Activated CD4-positive, CD25-positive, alpha-beta regulatory T cell treated with anti-CD3 and anti-CD28 coated beads, Interleukin-2, amount 50 U/mL, for 72 hours (primary cell): ENCODE data around the gene EPHA2.
"Not testable (repeated sequence)": the region's sequence is repeated elsewhere in the genome, so short reads cannot be mapped to it uniquely, and the experiment has no call there.

ENCODE experiments used
- DNase-seq: peaks from one replicate; pipeline ENCODE4 v3.0.0; 2021

Gene EPHA2

DNA sequence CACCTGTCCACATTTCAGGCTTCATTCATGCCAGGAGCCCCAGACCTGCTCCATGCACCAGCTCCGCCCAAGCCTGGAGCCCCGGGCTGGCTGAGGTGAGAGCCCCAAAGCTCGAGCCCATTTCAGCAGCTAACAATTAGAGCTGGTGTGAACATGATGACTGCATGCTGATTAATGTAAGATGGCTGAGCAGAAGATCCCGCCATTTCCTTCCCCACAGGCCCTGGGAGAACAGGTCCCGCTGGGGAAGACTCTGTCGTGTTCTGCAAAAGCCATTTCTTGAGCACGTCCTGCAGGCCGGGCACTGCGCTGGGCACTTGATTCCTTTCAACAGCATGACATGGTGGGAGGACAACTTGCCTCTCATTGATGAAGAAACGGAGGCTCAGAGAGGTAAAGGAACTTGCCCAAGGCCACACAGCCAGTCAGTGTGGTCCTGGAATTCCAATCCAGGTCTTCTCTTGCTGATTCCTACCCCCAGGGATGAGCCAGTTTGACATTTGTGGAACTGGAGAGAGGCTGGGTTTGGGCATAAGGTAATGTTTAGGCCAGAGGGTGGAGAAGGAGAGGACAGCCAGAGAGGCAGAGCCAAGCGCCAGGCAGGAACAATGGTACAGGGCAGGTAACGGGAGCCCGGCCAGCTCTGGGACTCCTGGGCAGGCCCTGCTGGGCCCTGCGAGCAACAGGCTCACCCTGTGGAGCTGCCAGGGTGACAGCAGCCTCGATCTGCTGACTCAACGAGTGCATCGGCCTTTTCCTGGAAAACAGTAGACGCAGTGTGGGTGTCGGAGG, 28.1 kb upstream of the EPHA2 start:
- DNase-seq: no peak

DNA sequence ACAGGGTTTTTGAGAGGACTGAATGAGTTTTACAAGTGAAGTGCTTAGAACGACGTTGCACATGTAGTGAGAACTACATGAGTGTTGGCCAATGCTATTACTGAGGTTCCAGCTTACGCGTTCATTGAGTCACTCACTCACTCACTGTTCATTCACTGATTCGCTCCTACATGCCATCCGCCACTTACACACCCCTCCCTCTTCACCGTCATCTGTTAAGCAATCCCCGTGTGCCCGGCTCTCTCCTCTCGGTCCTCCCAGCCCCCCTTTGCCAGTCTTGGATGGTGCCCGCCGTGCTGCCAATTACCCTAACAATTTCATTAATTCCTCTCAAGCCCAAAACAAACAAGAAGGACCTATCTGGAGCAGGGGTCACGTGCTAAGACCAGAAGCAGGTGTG, 27.3 kb upstream of the EPHA2 start:
- DNase-seq: no peak

DNA sequence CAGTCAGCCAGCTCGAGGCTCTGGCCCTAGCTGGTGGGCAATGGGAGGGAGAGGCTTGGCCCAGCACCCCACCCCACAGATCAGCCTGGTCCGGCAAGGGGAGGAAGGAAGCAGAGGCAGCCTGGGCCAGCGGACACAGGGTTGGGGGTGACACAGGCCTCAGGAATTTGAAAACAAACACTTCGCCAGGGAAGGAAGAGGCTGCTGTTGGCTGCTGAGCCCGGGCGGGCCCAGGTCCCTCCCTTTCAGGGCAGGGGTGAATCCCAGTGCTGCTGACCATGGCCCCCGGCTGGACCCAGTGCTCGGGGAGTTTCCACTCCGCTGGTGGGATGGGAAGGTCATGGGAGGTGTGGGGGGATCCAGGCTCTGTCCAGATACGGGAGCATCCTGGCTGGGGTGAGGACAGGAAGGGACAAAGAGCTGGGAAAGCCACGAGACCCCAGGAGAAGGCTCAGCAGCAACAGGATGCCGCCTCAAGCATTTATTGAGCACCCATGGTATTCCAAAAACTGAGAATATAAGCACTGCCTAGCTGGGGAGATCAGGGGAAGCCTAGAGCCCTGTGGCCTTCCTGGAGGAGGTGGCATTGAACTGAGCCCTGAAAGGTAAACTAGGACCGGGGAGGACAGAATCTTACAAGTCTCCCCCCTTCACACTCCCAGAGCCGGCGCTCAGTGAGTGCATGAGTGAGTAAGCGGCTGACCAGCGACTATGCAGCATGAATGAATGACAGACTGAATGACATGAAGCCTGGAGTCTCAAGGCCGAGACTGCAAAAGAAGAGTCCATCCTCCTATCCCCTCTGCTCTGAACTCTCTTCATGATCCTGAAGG, 26.2 kb upstream of the EPHA2 start:
- DNase-seq: no peak

DNA sequence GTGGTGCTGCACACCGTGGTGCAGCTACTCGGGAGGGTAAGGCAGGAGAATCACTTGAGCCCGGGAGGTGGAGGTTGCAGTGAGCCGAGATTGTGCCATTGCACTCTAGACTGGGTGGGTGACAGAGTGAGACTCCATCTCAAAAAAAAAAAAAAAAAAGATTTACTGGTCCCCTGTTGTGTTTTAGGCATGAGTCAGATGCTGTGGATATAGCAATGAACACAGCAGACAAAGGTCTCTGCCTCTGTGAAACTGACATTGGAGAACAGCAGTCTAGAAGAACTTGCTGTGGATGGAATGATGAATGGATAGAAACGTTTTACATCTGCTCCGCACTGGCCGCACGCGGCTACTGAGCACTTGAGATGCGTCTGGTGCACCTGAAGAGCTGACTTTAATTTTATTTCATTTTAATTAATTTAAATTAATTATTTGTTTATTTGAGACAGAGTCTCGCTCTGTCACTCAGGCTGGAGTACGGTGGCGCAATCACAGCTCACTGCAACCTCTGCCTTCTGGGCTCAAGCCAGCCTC, 24.5 kb upstream of the EPHA2 start:
- DNase-seq: no peak

DNA sequence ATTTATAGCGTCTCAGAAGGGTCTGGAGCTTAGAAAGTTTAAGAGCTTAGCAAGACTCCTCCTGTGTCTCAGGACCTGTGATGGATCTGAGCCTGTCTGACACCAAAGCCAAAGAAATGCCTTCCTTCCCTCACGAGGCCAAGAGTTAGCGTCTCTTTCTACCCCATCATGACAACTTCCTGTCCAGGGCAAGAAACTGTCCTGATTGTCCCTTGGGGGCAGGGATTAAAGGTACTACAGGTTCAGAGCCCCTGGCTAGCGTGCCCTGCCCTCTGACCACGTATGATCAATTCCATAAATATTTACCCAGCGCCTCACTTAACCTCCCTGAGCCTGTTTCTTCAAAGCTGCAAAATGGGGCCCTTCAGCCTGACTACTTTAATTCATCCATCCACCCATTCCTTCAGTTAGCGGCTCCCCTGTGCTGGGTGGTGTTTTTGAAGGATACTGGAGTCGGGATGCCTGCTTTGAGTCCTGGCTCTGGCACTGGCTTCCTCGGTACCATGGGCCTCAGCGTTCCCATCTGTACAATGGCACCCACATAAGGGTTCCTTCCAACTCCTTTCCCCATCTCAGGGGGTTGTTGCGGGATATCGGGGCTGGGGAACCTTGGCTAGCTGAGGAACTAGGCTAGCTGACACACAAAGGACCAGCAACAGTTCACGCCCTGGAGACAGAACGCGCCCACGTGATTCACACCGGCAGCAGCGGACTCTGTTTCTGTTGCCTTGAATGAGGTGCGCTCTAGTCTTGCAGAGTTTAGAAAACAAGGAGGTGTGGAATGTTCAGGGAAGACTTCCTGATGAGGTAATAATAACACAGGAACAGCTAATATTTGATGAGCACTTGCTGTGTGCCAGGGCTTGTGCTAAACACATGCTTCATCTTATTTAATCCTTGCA, 23.0 kb upstream of the EPHA2 start:
- DNase-seq: no peak

DNA sequence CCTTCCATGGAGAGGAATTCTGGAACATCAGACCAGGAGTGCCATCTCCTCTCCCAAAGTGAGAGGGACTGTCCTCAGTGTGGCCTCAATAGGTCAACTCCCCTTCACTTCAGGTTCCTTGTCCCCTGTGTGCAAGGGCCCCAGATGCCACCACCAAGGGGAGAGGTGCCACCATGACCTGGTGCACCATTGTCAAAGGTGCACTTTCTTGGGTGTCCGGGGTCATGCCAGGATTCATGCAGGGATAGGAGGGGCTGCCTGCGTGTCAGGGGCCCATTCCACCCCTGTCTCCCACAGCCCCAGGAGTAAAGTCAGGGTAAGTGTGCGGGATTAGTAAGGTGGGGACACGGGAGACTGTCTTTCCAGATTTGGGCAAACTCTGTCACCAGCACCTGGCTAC, 21.4 kb upstream of the EPHA2 start:
- DNase-seq: no peak

DNA sequence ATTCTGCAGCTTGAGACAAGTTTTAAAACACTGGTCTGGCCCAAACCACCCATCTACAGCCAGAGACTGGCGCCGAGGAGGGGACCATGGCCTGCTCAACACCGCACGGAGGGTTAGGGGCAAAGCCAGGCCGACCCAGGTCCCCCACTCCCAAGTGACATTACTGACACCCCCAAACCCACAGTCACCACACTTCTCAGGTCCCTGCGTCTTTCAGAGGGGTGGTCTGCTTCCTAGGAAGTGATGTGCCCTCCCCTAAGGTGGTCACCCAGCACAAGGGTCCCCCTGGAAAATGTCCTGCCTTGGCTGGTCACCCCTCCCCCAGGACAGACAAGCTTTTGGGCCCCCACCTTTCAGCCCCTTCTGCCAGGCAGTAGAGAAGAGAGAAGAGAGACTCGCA, 20.8 kb upstream of the EPHA2 start:
- DNase-seq: no peak

DNA sequence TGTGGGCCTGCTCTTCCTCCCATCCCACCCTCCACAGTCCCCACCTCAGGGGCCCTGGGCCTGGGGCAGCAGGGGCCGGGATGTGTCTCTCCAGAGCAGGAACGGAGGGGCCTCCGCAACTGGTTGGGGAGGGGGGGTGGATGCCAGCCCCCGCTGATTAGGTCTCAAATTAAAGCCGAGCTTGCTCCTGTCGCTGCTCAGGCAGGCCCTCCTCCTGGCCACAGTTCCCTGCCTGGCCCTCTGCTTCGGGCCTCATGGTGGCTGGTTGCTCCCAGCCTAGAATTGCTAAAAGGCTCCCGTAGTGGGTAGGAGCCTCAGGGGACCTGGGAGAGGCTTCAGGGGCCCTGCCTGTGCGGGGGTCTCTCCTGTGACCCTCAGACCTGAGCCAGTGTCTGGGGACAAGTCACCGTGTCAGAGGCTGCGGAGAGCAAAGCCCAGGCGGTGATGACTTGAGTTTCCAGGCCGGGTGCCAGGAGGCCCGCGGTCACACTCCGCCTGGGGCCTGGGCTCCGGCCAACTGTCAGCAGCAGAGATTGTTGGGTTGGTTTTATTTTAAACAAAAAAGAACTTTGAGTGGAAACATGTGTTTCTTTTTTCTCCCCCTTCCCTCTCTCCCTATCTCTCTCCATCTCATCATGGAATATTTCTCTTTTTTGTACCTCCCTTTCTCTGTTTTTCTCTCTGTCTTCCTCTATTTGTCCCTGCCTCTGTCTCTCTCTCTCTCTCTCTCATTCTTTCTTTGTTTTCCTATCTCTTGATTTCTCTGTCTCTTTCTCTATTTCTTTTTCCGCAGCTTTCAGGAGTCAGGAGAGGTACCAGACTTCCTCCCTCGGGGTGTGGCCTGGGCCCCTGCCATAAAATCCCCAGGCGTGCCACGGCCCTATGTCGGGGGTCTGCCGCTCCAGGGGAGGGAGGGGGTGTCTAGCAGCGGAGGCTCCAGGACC, 20.0 kb upstream of the EPHA2 start:
- no peak for DNase-seq

DNA sequence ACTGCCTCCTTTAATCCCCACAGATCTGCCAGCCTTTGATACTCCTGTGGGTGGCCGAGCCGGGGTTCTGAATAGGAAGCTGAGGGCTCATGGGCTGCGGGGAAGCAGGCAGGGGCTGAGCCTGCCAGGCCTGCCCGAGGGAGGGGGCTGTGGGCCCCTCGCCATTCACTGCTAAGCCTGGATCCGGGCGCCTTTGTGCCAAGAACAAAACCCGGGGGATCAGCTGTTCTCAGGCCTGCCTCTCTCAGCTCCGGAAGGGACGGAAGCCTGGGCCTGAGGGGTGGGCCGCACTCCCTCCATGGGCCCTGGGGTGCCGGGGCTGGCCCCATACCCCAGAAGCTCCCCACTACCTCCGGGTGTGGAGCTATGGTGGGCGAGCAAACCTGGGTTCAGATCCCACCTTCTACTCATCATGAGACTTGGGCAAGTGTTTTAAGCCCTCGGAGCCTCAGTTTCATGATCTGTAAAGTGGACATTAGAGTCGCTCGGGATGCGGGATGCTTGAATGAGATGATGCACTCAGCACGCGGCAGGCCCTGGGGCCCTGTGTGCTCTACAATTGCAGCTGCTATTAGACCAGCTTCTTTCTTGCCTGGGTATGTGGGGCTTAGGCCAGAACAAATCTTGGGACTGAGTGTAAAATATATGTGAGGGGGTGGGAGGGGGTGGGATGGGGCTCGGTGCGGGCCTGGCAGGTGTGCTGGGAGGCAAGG, 19.2 kb upstream of the EPHA2 start:
- no peak for DNase-seq

DNA sequence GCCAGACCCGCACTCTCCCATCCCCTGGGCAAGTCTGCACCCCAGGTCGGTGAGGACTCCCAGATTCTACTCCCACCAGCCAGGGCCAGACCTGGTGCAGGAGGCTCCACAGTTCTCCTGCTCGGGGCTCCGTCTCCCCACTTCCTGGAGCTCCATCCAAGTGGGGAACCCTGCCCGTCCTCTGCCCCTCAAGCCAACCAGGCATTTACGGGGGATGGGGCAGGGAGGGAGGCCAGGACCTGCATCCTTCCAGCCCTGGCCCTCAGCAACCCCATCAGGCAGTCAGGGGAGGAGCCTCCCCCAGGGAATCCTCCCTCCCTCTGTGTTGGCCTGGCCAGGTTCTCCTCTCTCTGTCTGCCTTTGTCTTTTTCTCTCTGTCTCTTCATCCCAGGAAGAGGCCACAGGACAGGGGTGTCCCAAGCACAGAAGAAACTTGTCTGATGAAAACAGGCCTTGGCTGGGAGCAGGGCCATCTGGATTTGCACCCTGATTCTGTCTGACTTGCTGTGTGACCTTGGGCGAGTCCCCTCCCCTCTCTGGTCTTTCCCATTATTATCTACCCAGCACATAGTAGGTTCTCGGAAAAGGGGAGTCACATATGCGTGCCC, 18.5 kb upstream of the EPHA2 start:
- no peak for DNase-seq

DNA sequence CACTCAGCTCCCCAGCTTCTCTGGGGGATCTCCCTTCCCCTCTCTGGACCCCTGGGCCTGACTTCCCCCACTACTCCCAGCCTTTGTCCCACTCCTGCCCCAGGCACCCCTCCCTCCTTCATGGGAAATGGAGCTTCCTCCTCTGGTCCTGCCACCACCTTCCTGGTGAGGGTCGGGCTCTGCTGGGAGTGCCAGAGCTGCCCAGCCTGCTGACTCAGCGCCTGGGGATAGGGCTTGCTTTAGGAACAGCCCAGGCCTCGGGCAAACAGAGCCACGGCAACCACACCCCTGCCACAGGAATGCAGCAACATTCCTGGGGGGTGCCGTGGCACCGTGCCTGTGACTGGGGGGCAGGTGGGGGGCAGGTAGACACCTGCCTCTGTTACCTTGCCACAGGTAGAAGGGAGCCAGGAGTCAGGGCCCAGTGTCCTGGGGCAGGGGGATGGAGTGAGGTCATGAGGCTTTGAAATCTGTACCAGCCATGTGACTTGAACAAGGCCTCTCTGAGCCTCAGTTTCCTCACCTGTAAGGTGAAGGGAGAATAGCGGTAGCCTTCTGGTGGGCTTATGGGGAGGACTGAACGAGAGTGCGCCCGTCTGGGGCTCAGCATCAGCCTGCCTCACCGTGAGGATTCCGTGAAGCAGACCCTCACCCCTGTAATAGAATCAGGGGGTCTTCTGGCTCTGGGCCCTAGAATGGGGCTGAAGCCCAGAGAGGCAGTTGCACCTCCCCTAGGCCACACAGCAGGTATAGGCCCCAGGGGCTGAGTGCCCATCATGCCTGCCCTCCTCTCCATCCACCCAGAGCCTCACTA, 17.8 kb upstream of the EPHA2 start:
- DNase-seq: no peak

DNA sequence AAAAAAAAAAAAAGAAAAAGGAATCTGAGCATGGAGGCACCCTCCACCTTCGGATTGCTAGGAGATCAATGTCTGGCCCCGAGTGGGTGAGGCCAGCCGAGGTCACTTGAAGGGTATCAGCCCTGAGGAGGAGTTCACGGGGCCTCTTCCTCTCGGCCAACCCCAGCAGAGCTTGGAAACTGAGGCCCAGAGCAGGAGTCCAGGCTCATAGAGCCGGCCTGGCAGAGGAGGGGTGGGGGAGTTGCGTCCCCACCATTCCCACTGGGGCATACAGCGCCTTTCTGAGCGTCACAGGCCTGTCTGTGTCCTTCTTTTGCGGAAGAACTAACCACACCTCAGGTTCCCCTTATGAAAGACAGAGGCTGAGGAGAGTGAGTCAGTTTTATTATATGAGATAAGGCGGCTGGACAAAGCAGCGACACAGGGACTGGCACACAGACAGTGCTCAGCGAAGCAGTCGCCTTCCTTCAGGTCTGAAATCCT, 17.1 kb upstream of the EPHA2 start:
- no peak for DNase-seq

DNA sequence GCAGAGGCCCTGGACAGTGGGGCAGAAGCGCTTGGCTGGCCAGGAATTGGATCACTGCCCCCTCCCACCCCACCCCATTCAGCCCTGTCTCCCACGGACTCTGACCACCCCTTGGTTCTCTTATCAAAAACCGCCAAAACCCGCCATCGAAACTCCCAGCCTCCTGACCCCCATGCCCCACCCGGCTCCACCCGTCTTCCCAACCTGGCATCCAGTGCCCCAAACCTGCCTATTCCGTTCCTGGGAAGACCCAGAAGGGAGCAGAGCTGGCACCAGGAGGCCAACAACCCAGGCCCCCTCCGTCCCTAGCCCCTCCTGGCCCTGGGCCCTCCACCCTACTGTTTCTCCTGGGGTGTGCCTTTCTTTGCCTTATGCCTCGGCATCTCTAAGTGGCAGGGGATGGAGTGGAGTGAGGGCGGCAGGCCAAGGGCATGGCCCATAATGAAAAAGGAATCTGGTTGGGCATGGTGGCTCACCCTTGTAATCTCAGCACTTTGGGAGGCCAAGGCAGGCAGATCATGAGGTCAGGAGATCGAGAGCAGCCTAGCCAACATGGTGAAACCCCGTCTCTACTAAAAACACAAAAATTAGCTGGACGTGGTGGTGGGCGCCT, 16.5 kb upstream of the EPHA2 start:
- no peak for DNase-seq

DNA sequence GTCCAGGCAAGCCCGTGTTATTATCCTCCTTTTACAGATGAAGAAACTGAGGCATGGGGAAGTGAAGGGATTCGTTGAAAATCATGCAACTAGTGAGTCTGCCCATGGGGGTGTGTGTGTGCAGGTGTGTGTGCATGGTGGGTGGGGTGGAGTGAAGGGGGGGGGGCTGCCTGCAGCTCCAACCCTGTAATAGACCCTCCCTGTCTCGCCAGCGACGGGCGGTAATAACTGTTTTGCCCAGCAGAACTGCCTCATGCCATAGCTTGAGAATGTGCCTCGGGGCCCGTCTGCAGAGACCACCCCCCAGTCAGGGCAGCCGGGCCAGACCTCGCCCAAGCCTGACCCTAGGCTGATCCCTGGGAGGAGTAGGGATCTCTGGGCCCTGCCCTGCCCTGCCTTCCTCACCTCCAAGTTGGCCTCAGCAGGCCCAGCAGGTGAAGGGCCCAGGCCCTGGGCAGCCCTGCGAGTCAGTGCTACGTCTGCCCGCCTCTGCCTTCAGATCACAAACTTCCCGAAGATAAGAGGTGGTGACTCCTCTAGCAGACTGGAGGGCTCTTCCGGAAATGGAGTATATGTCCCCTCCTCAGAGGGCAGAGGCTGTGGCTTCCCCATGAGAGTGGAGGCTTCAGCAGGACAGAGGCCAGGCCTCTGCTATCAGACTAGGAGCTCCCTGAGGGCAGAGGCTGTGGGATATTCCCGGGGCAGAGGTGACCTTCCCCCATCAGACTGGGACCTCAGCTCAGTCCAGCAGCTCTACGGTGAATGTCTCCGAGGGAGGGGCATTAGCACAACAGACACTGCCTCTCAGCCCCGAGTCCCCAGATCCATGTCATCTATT, 15.7 kb upstream of the EPHA2 start:
- DNase-seq: no peak

DNA sequence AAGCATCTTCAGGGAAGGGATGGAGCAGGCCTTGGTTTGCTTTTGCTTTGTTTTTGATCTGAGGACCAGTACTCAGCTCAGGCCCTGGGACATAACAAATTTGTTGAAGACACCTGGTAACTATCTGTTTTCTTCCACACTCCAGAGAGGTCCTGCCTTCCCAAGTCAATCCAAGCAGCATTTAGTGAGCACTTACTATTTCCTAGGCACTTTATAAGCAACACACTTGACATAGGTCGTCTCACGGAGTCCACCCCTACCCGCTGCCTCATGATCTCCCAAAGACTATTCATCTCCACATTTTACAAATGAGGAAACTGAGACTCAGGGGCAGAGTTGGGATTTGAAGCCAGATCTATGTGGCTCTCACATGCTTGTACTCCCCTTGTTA, 14.4 kb upstream of the EPHA2 start:
- no peak for DNase-seq

DNA sequence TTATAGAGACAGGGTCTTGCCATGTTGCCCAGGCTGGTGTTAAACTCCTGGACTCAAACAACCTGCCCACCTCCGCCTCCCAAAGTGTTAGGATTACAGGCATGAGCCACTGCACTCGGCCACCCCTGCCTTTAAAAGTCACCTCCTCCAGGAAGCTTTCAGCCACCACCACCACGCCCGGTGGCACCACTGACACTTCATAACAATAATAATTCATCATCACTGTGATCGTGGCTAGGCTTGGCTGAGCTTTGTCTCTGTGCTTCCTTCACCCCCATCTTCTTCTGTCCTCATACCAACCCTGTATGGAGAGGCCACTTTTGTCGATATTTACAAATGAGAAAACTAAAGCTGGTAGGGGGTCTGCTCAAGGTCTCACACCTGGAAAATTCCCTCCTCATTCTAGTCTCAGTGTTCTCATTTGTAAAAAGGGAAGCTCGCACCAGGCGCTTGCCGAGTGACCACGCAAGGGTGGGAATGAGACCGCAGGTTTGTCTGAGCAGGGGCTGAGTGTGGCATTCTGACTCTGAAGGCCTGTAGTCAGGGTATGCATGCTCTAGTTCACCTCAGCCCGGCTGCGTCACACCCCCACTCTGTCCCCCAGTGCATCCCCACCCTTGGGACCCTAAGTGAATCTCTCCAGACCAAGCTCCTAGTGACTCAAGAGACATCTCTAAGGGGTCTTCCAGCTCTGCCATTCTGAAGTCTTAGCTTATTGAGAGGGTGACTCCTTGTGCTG, 12.9 kb upstream of the EPHA2 start:
- no peak for DNase-seq

DNA sequence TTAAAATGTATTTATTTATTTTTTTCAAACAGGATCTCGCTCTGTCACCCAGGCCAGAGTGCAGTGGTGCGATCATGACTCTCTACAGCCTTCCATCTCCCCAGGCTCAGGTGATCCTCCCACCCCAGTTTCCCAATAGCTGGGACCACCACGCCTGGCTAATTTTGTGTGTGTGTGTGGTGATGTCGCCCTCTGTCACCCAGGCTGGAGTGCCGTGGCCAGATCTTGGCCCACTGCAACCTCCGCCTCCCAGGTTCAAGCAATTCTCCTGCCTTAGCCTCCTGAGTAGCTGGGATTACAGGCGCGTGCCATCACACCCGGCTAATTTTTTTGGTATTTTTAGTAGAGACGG, 12.3 kb upstream of the EPHA2 start:
- not testable (repeated sequence) for DNase-seq
